ENCODE results near the gene SLC33A1. TPM values are rescaled to one million over a fixed set of nuclear protein-coding genes. Genes with fewer than 3 reads are reported as not detected.

The SLC33A1 gene
- polyA plus RNA-seq, 4 donors, result 36.1 to 41.8 (median 38.9) TPM

DNA sequence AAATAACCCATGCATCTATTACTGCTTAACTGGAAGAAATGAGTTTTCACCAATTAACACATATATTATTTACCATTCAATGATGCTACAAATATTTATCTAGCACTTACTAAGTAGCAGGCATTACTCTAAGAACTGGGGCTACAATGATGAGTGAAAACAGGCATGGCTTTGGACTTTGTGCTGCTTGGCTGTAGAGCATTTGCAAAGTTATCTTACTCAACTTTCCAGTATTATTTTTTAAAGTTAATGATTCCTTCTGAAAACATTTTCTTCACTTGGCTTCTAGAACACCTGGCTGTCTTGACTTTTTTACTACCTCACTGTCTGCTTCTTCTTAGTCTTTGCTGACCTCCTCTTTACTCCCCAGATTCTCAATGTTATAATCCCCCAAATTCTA is 49.9 kb downstream of the SLC33A1 start:
- DNase-seq (ENCODE audit: low read depth in 4 of 4, low spot score in 2 of 4), result no peak

DNA sequence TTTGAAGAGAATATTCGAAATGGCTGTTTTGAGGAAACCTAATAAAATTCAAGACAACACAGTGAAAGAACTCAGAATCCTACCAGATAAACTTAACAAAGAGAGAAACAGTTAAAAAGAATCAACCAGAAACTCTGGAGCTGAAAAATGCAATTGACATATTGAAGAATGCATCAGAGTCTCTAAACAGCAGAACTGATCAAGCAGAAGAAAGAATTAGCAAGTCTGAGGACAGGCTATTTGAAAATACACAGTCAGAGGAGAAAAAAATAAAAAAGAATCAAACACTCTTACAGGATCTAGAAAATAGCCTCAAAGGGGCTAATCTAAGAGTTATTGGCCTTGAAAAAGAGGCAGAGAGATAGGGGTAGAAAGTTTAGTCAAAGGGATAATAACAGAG is 61.7 kb downstream of the SLC33A1 start:
- no peak for DNase-seq (ENCODE audit: low read depth in 4 of 4, low spot score in 2 of 4)

DNA sequence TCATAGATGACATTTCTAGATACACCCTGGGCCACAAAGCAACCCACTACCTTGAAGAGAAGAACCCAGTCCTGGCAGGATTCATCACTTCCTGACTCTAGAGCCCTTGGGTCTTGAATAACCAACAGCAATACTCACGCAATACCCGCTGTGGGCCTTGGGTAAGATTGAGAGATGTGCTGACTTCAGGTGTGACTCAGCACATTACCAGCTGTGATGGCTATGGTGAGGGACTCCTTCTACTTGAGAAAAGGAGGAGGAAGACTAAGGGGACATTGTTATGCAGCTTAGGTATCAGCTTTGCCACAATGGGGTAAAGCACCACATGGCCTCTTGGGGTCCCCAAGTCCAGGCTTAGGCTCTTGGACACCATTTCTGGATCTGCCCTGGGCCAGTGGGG is 63.0 kb downstream of the SLC33A1 start:
- no peak for DNase-seq (ENCODE audit: low read depth in 4 of 4, low spot score in 2 of 4)

DNA sequence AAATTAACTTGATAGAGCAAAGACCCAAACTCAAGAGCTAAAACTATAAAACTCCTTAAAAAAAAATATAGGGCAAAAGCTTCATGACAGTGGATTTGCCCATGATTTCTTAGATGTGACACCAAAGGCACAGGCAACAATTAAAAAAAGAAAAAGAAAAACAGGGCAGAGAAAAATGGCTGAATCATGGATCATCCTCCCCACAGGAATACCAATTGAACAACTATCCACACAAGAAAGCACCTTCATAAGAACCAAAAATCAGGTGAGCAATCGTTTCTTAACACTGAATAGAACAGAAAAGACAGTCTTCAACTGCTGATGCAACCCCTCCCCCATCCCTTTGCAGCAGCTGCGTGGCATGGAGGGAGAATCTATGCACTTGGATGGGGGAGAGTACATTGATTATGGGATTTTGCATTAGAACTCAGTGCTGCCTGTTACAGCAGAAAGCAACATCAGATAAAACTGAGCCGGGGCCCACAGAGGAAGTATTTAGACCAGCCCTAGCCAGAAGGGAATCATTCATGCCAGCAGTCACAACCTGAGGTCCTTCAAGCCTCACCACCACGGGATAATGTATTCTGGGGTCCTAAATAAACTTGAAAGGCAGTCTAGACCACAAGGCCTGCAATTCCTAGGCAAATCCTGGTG is 63.8 kb downstream of the SLC33A1 start:
- DNase-seq (ENCODE audit: low read depth in 4 of 4, low spot score in 2 of 4), result no peak

DNA sequence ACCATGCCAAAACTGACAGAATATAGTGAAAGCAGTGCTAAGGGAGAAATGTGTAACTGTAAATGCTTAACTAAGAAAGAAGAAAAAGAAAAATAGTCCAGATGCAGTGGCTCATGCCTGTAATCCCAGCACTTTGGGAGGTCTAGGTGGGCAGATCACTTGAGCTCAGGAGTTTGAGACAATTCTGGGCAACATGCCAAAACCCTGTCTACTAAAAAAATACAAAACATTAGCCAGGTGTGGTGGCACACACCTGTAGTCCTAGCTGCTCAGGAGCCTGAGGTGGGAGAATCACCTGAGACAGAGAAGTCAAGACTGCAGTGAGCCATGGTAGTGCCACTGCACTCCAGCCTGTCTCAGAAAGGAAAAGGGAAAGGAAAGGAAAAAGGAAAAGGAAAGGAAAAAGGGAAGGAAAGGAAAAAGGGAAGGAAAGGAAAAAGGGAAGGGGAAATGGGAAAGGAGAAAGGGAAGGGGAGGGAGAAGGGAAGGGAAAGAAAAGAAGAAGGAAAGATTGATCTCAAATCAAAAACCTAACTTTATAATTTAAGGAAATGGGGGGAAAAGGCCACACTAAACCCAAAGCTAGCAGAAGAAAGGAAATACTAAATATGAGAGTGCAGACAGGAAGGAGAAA is 68.4 kb downstream of the SLC33A1 start:
- DNase-seq (ENCODE audit: low read depth in 4 of 4, low spot score in 2 of 4), result no peak

DNA sequence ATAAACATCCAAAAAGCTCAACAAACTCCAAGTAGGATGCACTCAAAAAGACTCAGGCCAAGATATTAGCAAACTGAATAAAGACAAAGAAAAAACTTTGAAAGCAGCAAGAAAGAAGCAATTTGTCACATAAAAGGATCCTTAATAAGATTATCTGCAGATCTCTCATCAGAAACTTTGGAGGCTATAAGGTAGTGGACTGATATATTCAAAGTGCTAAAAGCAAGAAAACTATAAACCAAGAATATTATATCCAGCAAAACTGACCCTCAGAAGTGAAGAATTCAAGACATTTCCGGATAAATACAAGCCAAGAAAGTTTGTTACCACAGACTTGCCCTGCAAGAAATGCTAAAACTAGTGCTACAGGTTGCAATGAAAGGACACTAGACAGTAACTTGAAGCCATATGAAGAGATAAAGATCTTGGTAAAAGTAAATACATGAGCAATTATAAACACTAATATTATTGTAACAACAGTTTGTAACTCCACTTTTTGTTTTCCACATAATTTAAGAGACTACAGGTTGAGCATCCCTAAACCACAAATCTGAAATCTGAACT is 71.8 kb downstream of the SLC33A1 start:
- no peak for DNase-seq (ENCODE audit: low read depth in 4 of 4, low spot score in 2 of 4)

DNA sequence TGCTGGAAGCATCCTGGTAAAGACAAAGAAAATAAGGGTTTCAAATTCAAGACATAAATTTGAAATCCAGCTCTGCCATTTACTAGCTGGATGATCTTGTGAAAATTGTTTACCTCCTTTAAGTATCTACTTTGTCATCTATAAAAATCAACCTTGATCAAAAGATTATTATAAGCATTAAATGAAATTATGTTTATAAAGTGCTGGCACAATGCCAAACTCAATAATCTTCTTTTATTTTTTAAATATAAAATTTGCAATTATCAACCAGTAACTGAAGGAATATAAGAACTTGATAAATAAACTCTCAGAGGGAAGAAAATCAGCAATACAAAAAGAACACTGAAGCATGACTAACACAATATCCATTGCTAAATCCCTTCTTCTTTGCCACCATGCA is 73.9 kb downstream of the SLC33A1 start:
- DNase-seq (ENCODE audit: low read depth in 4 of 4, low spot score in 2 of 4), result no peak

DNA sequence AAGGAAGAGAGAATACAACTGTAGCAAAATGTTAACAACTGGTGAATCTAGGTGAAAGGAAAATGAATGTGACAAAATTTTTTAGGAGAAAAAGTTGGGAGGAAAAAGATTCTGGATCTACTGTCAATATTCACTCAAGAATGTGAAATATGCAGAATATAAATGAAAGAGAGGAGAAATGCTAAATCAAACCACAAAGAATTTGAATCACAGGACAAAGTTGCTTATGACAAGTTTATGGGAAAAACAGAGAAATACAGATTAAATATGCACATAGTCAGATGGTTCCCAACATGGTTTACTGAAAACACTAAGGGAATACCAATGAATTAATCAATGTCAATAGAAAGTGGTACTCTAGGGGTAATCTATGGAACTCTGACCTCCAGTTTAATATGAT is 75.8 kb downstream of the SLC33A1 start:
- no peak for DNase-seq (ENCODE audit: low read depth in 4 of 4, low spot score in 2 of 4)

DNA sequence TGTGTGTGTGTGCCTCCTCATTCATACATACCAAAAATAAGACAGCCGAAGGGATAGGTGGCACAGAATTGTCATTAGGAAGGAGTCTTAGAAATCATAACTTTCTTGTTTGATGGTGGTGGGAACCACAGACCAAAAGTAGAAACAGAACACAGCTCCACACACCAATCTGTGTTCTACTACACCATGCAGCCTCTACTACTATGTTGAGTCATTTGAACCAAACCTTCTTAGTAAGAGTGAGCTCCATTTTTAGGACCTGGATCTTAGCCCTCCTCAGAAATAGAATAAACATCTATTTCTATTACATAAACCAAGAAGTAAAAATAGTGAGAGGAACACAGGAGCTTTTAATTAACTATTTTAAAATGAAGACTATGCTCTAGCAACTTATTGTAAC is 81.4 kb downstream of the SLC33A1 start:
- no peak for DNase-seq (ENCODE audit: low read depth in 4 of 4, low spot score in 2 of 4)

DNA sequence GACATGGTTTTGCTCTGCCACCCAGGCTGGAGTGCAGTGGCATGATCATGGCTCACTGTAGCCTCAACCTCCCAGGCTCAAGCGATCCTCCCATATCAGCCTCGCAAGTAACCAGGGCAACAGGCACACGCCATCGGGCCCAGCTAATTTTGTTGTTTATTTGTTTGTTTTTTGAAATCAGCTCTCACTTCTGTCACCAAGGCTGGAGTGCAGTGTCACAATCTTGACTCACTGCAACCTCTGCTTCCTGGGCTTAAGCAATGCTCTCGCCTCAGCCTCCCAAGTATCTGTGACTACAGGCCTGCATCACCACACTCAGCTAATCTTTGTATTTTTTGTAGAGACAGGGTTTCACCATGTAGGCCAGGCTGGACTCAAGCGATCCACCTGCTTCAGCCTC is 83.1 kb downstream of the SLC33A1 start:
- no peak for DNase-seq (ENCODE audit: low read depth in 4 of 4, low spot score in 2 of 4)

Other genes starting within 250 kb of the SLC33A1 start
- gene PLCH1, start 109.4 kb downstream of the SLC33A1 start, polyA plus RNA-seq (ENCODE audit: insufficient read length in 4 of 4), result 10 to 100 TPM in 2 of 4 donors, 1 to 10 TPM in 2; 8.1 to 11.9 (median 9.8) TPM
- 10 to 100 TPM in 2 of 4 donors, 1 to 10 TPM in 2; 9.3 to 12.6 (median 10.9) TPM for gene C3orf33, start 48.1 kb downstream of the SLC33A1 start, polyA plus RNA-seq (ENCODE audit: insufficient read length in 4 of 4)
- 10 to 100 TPM; 56.5 to 75.3 (median 64.5) TPM for gene GMPS, start 16.2 kb upstream of the SLC33A1 start, polyA plus RNA-seq (ENCODE audit: insufficient read length in 4 of 4)